ENCODE results near the gene SYNE2. TPM values are rescaled to one million over a fixed set of nuclear protein-coding genes. Genes with fewer than 3 reads are reported as not detected.

Gene SYNE2
- polyA plus RNA-seq, 1 donor from 2014 or later, result 82.3 TPM

DNA sequence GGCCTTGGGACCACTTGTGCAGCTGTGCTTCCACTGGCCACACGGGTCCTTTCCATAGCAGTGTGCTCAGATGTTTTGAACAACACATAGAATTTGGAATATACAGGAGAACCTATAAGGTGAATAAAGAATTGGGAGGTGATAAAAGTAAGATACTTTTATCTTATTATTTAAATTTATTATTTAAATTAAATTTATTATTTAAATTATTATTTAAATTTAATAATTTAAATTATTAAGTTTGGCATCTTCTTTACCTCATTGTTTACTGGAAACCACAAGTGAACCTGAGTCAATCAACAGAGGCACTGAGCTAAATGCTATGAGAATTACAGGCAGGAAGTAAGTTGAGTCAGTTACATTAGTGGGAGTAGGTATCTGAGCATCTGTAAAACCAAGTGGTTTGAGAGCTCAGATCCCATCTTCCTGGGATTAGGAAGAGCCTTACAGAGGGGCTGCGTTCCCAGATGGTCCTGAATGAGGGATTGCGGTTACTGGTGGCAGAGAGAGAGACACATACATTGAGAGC lies 338.2 kb downstream of the SYNE2 start:
- Histone ChIP-seq H4K20me1 (ENCODE audit: insufficient read depth) (no peaks in the 10 kb centered on the region), H3K27ac (ENCODE audit: low read length) (no peak overlapping the region), H3F3A (ENCODE audit: insufficient read depth, low read length, poor library complexity, severe bottlenecking) (no peaks in the 10 kb centered on the region), H3K36me3 (ENCODE audit: insufficient read depth, low read length) (no peaks in the 10 kb centered on the region), H3K9ac (ENCODE audit: low read length) (no peak overlapping the region), H3K79me2 (replicated peaks; ENCODE audit: insufficient read depth, low read length) (no peaks in the 10 kb centered on the region), H3K9me2 (ENCODE audit: insufficient read depth, low read length) (no peaks in the 10 kb centered on the region), H3K4me2 (ENCODE audit: low read length) (no peak overlapping the region), H2AFZ (ENCODE audit: low read depth, low read length) (no peak overlapping the region), H3K4me3 (ENCODE audit: low read length) (no peak overlapping the region), H3K27me3 (ENCODE audit: insufficient read depth, low read depth, low read length) (no peaks in the 10 kb centered on the region), H3K9me3 (ENCODE audit: low read length) (no peaks in the 10 kb centered on the region)
- TF ChIP-seq MXI1 (conservative IDR thresholded peaks at IDR 0.05; ENCODE audit: poor library complexity, severe bottlenecking), result no peak

DNA sequence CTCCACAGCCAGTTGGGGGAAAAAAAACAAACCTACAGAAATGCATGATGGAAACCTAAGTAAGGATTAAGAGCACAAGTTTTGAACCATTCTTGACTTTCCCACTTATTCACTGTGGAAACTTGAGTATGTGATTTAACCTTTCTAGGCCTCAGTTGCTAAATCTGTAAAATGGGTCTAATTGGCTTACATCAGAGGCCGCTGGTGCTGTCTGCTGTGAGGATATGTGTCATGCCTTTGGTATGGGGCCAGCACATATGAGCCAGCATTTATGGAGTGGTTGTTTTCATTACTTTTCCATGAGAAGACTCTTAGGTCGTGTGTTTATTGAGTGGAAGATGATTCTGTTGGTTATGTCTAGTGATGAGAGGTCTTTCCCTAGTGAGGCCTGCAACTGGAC lies 339.0 kb downstream of the SYNE2 start:
- Histone ChIP-seq H3K4me3 (ENCODE audit: low read length) (no peak overlapping the region), H4K20me1 (ENCODE audit: insufficient read depth) (no peaks in the 10 kb centered on the region), H3K4me2 (ENCODE audit: low read length) (no peak overlapping the region), H3K27me3 (ENCODE audit: insufficient read depth, low read depth, low read length) (no peaks in the 10 kb centered on the region), H3F3A (ENCODE audit: insufficient read depth, low read length, poor library complexity, severe bottlenecking) (peaks cover 4% of the 10 kb centered on the region), H3K27ac (ENCODE audit: low read length) (no peak overlapping the region), H3K36me3 (ENCODE audit: insufficient read depth, low read length) (no peaks in the 10 kb centered on the region), H3K9me2 (ENCODE audit: insufficient read depth, low read length) (no peaks in the 10 kb centered on the region), H3K79me2 (replicated peaks; ENCODE audit: insufficient read depth, low read length) (no peaks in the 10 kb centered on the region), H2AFZ (ENCODE audit: low read depth, low read length) (no peak overlapping the region), H3K9ac (ENCODE audit: low read length) (no peak overlapping the region), H3K9me3 (ENCODE audit: low read length) (no peaks in the 10 kb centered on the region)
- TF ChIP-seq EP300 (conservative IDR thresholded peaks at IDR 0.05; ENCODE audit: poor library complexity, severe bottlenecking) (no peak), SMC3 (conservative IDR thresholded peaks at IDR 0.05; ENCODE audit: poor library complexity) (no peak), MXI1 (conservative IDR thresholded peaks at IDR 0.05; ENCODE audit: poor library complexity, severe bottlenecking) (no peak), POLR2AphosphoS5 (IDR thresholded peaks at IDR 0.05) (no peak), EZH2 (IDR thresholded peaks at IDR 0.05; ENCODE audit: borderline replicate concordance, insufficient read depth, low read length, poor library complexity, severe bottlenecking) (no peak), TAF1 (IDR thresholded peaks at IDR 0.05; ENCODE audit: low read depth) (no peak), RAD21 (conservative IDR thresholded peaks at IDR 0.05) (no peak)
- TF ChIP-seq, protein P1, sequence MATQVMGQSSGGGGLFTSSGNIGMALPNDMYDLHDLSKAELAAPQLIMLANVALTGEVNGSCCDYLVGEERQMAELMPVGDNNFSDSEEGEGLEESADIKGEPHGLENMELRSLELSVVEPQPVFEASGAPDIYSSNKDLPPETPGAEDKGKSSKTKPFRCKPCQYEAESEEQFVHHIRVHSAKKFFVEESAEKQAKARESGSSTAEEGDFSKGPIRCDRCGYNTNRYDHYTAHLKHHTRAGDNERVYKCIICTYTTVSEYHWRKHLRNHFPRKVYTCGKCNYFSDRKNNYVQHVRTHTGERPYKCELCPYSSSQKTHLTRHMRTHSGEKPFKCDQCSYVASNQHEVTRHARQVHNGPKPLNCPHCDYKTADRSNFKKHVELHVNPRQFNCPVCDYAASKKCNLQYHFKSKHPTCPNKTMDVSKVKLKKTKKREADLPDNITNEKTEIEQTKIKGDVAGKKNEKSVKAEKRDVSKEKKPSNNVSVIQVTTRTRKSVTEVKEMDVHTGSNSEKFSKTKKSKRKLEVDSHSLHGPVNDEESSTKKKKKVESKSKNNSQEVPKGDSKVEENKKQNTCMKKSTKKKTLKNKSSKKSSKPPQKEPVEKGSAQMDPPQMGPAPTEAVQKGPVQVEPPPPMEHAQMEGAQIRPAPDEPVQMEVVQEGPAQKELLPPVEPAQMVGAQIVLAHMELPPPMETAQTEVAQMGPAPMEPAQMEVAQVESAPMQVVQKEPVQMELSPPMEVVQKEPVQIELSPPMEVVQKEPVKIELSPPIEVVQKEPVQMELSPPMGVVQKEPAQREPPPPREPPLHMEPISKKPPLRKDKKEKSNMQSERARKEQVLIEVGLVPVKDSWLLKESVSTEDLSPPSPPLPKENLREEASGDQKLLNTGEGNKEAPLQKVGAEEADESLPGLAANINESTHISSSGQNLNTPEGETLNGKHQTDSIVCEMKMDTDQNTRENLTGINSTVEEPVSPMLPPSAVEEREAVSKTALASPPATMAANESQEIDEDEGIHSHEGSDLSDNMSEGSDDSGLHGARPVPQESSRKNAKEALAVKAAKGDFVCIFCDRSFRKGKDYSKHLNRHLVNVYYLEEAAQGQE (IDR thresholded peaks at IDR 0.05; ENCODE audit: borderline replicate concordance), result no peak
- TF ChIP-seq, protein P2, sequence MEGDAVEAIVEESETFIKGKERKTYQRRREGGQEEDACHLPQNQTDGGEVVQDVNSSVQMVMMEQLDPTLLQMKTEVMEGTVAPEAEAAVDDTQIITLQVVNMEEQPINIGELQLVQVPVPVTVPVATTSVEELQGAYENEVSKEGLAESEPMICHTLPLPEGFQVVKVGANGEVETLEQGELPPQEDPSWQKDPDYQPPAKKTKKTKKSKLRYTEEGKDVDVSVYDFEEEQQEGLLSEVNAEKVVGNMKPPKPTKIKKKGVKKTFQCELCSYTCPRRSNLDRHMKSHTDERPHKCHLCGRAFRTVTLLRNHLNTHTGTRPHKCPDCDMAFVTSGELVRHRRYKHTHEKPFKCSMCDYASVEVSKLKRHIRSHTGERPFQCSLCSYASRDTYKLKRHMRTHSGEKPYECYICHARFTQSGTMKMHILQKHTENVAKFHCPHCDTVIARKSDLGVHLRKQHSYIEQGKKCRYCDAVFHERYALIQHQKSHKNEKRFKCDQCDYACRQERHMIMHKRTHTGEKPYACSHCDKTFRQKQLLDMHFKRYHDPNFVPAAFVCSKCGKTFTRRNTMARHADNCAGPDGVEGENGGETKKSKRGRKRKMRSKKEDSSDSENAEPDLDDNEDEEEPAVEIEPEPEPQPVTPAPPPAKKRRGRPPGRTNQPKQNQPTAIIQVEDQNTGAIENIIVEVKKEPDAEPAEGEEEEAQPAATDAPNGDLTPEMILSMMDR (IDR thresholded peaks at IDR 0.05; ENCODE audit: poor library complexity, severe bottlenecking), result no peak

GRCh38 chr14:64193821-64194220 lies 341.0 kb downstream of the SYNE2 start:
- no peak overlapping the region for H3K4me2 ChIP-seq (ENCODE audit: low read length)
- no peaks in the 10 kb centered on the region for H3K9me2 ChIP-seq (ENCODE audit: insufficient read depth, low read length)
- no peak overlapping the region for H3K4me3 ChIP-seq (ENCODE audit: low read length)
- TF ChIP-seq, protein P2 (IDR thresholded peaks at IDR 0.05; ENCODE audit: poor library complexity, severe bottlenecking), result no peak
- H3F3A ChIP-seq (ENCODE audit: insufficient read depth, low read length, poor library complexity, severe bottlenecking), result peaks cover 13% of the 10 kb centered on the region
- no peaks in the 10 kb centered on the region for H4K20me1 ChIP-seq (ENCODE audit: insufficient read depth)
- no peak overlapping the region for H3K9ac ChIP-seq (ENCODE audit: low read length)
- H3K79me2 ChIP-seq (replicated peaks; ENCODE audit: insufficient read depth, low read length), result peaks cover 12% of the 10 kb centered on the region
- no peaks in the 10 kb centered on the region for H3K36me3 ChIP-seq (ENCODE audit: insufficient read depth, low read length)
- no peak overlapping the region for H2AFZ ChIP-seq (ENCODE audit: low read depth, low read length)
- no peaks in the 10 kb centered on the region for H3K27me3 ChIP-seq (ENCODE audit: insufficient read depth, low read depth, low read length)
- H3K27ac ChIP-seq (ENCODE audit: low read length), result no peak overlapping the region
- no peaks in the 10 kb centered on the region for H3K9me3 ChIP-seq (ENCODE audit: low read length)

All from neural cell (in vitro differentiated cells).